Aorta (tissue), 5 donors: Measurements from ENCODE around the gene UBXN10. TPM values are rescaled to one million over a fixed set of nuclear protein-coding genes. Genes with fewer than 3 reads are reported as not detected.

Experiments
- ATAC-seq: fragments of 200-7000 bp; cut with Tn5 transposase; one replicate; pipeline ENCODE4 v1.9.1; 2022; ENCODE audit warnings: moderate library complexity; ENCODE audit not compliant: low FRiP score
- DNase-seq, 2 donors: peaks; one replicate each; pipeline ENCODE4 v3.0.0-alpha.2; 2020
- H3K27ac ChIP-seq, 2 donors: one replicate each; pipeline ENCODE4 v1.5.1; 2013; ENCODE audit warnings: low read length in 2 of 2, mild to moderate bottlenecking in 2 of 2, moderate library complexity in 2 of 2, control low read depth in 1 of 2, inconsistent platforms in 1 of 2, low read depth in 1 of 2
- H3K27me3 ChIP-seq, 2 donors: one replicate each; pipeline ENCODE4 v1.6.1; 2013; ENCODE audit warnings: control low read depth in 1 of 2, low read length in 1 of 2, mild to moderate bottlenecking in 1 of 2, moderate library complexity in 1 of 2; ENCODE audit not compliant: insufficient read depth in 2 of 2, control insufficient read depth in 1 of 2
- H3K36me3 ChIP-seq, 2 donors: one replicate each; pipeline ENCODE4 v1.6.1; 2013; ENCODE audit warnings: control low read depth in 1 of 2, low read length in 1 of 2, mild to moderate bottlenecking in 1 of 2; ENCODE audit not compliant: insufficient read depth in 2 of 2, control insufficient read depth in 1 of 2
- H3K4me1 ChIP-seq, 2 donors: one replicate each; pipeline ENCODE4 v1.6.1; 2013; ENCODE audit warnings: low read length in 2 of 2, control low read depth in 1 of 2, mild to moderate bottlenecking in 1 of 2, moderate library complexity in 1 of 2; ENCODE audit not compliant: insufficient read depth in 2 of 2, control insufficient read depth in 1 of 2
- H3K4me3 ChIP-seq, 2 donors: one replicate each; pipeline ENCODE4 v1.5.1; 2013; ENCODE audit warnings: low read length in 2 of 2, control low read depth in 1 of 2, mild to moderate bottlenecking in 1 of 2
- H3K9me3 ChIP-seq: one replicate; pipeline ENCODE4 v1.6.1; 2013; ENCODE audit warnings: mild to moderate bottlenecking, low read length; ENCODE audit not compliant: control insufficient read depth
- WGBS, 2 donors: extraction: QIAGEN DNeasy Blood & Tissue Kit; methylation state at CpG; one replicate each; pipeline ENCODE4 v1.1.7; 2013; 5-methylcytosine and 5-hydroxymethylcytosine counted together
- intact Hi-C, 2 donors: fragments of 100-400 bp; cut with DNase I; formaldehyde crosslinking; loops; one replicate each; pipeline versions ENCODE4 v1.14.2 to v1.15.0; 2022
- polyA plus RNA-seq, 2 donors: library from polyadenylated mRNA; stranded (reverse); fragments of 200-250 nt; gene quantifications; one replicate each; pipeline ENCODE4 v1.2.3, GENCODE V29; 2013
- total RNA-seq, 2 donors: library from RNA; stranded (reverse); fragmentation: NEBNext Ultra II Directional; extraction: Animal tissue kit (Norgen Biotek cat#: 25700); gene quantifications; one replicate each; pipeline ENCODE4 v1.2.1, GENCODE V29; 2021
- donor health status: healthy with polysubstance abuse.
- donor health status: Bipolar disorder and iron deficiency.
- donor health status: DM: no; HTN: no; CAD: no.
- donor health status: DM: no; HTN: no; CAD: no.
- donor health status: DM: yes; HTN: yes; CAD: no.

Gene UBXN10
- total and polyA plus RNA-seq, 4 donors, result 0.18 to 0.33 (median 0.24) TPM

DNA sequence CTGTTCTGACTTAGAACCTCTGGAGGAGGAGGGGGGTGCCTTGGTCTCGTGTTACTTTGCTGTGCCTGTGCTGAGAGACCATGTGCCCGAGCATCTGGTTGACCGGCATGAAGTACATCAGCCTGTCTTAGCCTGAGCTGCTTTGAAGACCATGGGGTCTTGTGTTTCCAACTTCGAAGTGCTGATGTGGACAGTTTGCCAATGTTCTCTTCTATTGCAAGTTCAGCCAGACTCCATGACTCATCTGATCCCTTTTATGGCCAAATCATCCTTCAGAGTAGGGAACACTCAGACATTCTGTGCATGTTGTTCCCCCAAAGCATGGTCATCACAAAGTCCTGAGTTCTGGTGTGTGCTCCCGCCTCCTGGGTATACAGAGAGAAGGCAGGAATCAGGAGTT, 6.5 kb downstream of the UBXN10 start:
- ATAC-seq, result peak; percentile 40
- WGBS, 2 donors, result 63 to 71% methylated on average over 5 of the region's 5 CpGs
- H3K4me3 ChIP-seq, result no peak overlapping the region

DNA sequence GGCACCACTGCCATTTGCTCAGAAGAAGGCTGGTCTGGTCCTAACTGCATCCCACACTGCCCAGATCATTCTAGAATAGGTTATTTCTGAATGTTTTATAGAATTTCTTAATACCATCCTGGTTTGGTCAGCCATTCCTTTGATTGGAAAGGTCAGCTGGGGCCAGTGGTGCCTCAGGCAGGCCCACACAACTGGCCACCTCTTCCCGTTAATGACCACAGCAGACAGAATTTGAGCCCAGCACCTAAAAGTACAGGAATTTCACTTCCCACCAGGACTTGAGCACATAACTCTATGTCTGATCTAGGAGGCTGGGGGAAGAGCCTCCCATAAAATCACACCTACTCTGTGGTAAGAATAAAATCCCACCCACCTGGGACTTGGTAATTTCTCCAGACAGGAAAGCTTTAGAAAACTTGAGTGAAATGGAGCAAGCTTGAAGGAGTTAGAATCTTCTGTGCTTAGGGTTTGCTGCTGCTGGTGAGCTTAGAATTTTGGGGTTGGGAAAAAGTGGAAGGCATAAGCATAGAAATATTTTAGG, 7.0 kb downstream of the UBXN10 start:
- no peak for ATAC-seq
- Histone ChIP-seq H3K9me3 (no peaks in the 10 kb centered on the region), H3K36me3 (no peaks in the 10 kb centered on the region), H3K27ac (no peak overlapping the region), H3K4me1 (no peaks in the 10 kb centered on the region), H3K27me3 (no peaks in the 10 kb centered on the region), H3K4me3 (no peak overlapping the region)
- 78 to 89% methylated on average over 1 of the region's 1 CpG for WGBS, 2 donors
- DNase-seq, result no peak
- intact Hi-C loops, result no loop called here

More for the DNA sequence above, 6.5 kb downstream of the UBXN10 start:
- Histone ChIP-seq H3K4me1 (no peaks in the 10 kb centered on the region), H3K36me3 (no peaks in the 10 kb centered on the region), H3K27ac (no peak overlapping the region), H3K27me3 (no peaks in the 10 kb centered on the region), H3K9me3 (no peaks in the 10 kb centered on the region)
- intact Hi-C loops, result no loop called here
- no peak for DNase-seq

DNA sequence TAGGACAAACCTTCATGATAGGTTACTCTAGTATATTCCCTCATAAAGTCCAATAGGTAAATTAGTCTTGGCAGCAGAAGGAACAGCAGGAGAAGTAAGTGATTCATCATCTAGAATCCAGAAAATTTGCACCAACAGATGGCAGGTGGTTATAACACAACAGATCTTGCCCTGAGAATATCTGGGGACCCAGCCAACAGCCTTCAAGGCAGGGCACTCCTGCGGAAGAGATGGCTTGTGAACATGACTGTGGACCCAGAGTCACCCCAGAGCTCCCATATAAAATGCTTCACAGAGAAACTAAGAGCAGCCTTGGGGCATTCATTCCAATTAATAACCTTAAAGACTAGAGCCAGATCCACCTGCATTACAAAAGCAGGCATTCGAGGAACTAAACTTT, 8.3 kb downstream of the UBXN10 start:
- Histone ChIP-seq H3K36me3 (no peaks in the 10 kb centered on the region), H3K9me3 (no peaks in the 10 kb centered on the region), H3K4me3 (no peak overlapping the region), H3K27me3 (no peaks in the 10 kb centered on the region), H3K27ac (no peak overlapping the region), H3K4me1 (no peaks in the 10 kb centered on the region)
- intact Hi-C loops, result no loop called here
- ATAC-seq (no peak), DNase-seq (no peak)
- WGBS, 2 donors, result 85 to 86% methylated on average over 2 of the region's 2 CpGs

DNA sequence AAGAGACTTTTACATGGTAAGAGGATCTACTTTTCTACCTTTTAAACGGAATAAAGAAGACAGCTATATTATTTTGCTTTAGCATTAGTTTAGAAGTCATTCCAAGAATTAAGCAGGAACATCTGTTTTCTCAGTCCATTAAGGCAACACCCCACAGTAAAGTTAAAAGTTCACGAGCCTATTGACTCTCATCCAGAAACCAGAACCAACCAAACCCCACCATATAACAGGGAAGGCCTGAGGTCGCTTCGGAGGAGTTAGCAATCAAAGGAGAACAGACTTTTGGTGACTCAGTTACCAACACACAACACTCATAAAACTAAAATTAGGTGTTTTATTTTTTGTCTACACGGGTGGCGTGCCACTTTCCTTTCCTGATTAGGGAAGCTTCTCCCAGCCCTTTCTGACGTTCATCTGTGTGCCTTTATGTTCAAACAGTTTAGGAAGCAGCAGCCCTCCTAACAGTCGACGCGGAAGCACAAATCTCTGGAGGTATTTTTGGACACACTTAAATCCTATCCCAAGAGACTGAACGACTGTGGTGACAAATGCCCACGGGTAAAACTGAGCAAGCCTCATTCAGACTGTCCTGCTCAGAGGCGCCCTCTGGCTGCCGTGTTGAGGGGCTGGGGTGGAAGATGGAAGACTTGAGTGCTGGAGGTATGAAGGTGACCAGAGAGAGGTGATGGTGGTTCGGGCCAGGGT, 9.0 kb downstream of the UBXN10 start:
- Histone ChIP-seq H3K4me3 (no peak overlapping the region), H3K4me1 (no peaks in the 10 kb centered on the region), H3K36me3 (no peaks in the 10 kb centered on the region), H3K27ac (no peak overlapping the region), H3K27me3 (no peaks in the 10 kb centered on the region), H3K9me3 (no peaks in the 10 kb centered on the region)
- no peak for ATAC-seq
- intact Hi-C loops, result no loop called here
- WGBS, 2 donors, result 27 to 32% methylated on average over 15 of the region's 15 CpGs
- peak; percentile 77 to 85 for DNase-seq

DNA sequence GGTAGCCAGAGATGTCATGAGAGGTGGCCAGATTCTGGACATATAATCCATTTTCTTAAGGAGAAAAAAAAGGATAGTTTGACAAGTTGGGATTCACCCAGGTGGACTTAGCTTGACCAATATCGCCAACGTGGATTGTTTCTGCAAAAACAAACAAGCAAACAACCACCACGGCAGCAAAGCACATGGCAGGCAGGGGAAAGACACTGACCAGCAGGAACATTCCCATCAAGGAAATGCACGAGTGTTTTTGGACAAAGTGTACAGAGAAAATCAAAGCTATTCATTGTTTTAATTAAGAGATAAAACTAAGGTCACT, 9.5 kb downstream of the UBXN10 start:
- Histone ChIP-seq H3K36me3 (no peaks in the 10 kb centered on the region), H3K9me3 (no peaks in the 10 kb centered on the region), H3K27me3 (no peaks in the 10 kb centered on the region), H3K4me3 (no peak overlapping the region), H3K4me1 (no peaks in the 10 kb centered on the region), H3K27ac (no peak overlapping the region)
- ATAC-seq (no peak), DNase-seq (no peak)
- intact Hi-C loops, result no loop called here
- 77 to 78% methylated on average over 4 of the region's 4 CpGs for WGBS, 2 donors

DNA sequence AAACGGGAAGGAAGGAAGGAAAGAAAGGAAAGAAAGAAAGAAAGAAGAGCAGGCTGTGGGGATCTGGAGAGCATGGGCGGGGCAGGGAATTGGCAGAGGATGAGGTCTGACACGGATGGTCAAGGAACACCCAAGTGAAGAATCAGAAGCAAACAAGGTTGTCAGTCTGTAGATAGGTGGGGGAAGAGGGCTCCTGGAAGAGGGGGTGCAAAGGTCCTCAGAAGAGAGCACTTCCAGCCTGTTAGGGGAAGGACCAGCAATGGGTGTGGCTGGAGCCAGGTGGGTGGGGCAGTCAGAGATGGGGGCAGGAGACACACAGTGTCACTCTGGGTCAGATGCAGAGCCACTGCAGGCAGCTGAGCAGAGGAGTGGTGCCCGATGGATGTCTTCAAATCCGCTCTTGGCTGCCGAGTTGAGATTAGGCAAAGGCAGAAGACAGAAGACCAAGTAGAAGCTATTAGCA, 11.5 kb downstream of the UBXN10 start:
- WGBS, 2 donors, result 72 to 75% methylated on average over 6 of the region's 6 CpGs
- H3K9me3 ChIP-seq, result no peaks in the 10 kb centered on the region
- intact Hi-C loops, result no loop called here
- no peaks in the 10 kb centered on the region for H3K27me3 ChIP-seq
- H3K4me3 ChIP-seq, result no peak overlapping the region
- ATAC-seq, result no peak
- DNase-seq, result no peak
- no peak overlapping the region for H3K27ac ChIP-seq
- no peaks in the 10 kb centered on the region for H3K36me3 ChIP-seq
- no peaks in the 10 kb centered on the region for H3K4me1 ChIP-seq

DNA sequence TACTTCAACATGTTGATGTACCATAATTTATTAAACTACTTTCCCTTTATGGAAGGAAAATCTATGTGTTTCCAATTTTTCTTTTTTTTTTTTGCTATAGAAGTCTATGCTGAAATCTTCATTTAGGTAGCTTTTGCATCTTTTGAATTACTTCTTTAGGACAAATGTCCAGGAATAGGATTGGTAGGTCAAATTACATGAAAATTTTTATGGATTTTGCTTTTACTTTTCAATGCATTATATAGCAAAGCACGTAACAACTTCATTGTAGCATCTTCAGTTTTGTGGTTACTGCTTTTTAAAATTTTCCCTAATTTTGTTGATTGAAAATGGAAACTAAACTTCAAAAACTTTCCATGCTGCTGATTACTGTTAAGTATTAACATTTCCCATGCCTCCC, 12.4 kb downstream of the UBXN10 start:
- DNase-seq, result no peak
- Histone ChIP-seq H3K4me1 (no peaks in the 10 kb centered on the region), H3K27ac (no peak overlapping the region), H3K4me3 (no peak overlapping the region), H3K27me3 (no peaks in the 10 kb centered on the region), H3K9me3 (no peaks in the 10 kb centered on the region), H3K36me3 (no peaks in the 10 kb centered on the region)
- WGBS, 2 donors, result 49 to 90% methylated on average over 1 of the region's 1 CpG
- intact Hi-C loops, result no loop called here
- ATAC-seq, result no peak

DNA sequence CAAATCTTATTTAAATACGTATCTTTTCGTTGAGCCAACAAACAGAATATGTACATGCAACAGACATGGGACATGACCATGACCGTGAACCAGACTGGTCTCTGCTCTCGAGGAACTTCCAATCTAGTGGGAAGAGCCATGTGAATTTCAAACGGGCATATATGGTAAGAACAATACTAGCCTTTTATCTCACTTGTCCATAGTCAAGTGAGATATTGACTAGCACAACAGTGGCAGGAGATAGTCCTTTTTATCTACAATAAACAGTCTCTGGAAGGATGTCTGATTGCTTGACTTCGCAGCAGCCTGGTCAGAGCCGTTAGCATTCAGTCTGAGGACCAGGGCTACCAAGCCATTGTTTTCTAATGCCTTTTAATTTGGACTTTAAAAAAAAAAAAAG, 13.0 kb downstream of the UBXN10 start:
- DNase-seq (no peak), ATAC-seq (no peak)
- H3K4me3 ChIP-seq, result no peak overlapping the region
- H3K27ac ChIP-seq, result no peak overlapping the region
- no peaks in the 10 kb centered on the region for H3K27me3 ChIP-seq
- H3K9me3 ChIP-seq, result no peaks in the 10 kb centered on the region
- H3K36me3 ChIP-seq, result no peaks in the 10 kb centered on the region
- 78 to 83% methylated on average over 7 of the region's 7 CpGs for WGBS, 2 donors
- no peaks in the 10 kb centered on the region for H3K4me1 ChIP-seq
- intact Hi-C loops, result no loop called here

DNA sequence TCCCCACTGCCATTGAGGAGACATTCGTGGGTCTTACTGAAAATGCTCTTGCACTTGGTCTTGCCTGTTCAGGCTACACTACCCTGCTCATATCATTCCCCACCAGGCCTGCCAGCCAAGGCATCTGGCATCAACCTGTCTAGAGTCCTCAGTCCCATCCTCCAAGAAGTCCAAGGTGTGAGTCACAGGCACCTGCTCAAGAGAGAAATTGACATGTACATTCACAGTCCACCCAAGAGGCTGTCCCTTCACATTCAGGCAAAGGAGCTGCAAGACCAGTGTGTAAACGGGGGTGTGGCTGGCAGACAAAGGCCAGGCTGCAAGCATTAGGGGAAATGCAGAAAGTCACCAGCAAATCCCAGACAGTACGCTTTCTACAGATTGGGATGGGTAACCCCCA, 13.5 kb downstream of the UBXN10 start:
- Histone ChIP-seq H3K4me1 (no peaks in the 10 kb centered on the region), H3K9me3 (no peaks in the 10 kb centered on the region), H3K27ac (no peak overlapping the region), H3K4me3 (no peak overlapping the region), H3K27me3 (no peaks in the 10 kb centered on the region), H3K36me3 (no peaks in the 10 kb centered on the region)
- DNase-seq, result no peak
- ATAC-seq, result no peak
- 42 to 58% methylated on average over 3 of the region's 3 CpGs for WGBS, 2 donors
- intact Hi-C loops, result no loop called here
